ENCODE results near the gene C2orf15. TPM values are rescaled to one million over a fixed set of nuclear protein-coding genes. Genes with fewer than 3 reads are reported as not detected.

The C2orf15 gene
- total and polyA plus RNA-seq, 2 donors (not counting 1 experiment from before 2014, with no cell fraction given) = 1.0 to 1.1 TPM

- ChIA-PET CTCF (interaction anchor here (1.8 to 4.8 kb wide), 3 partner anchors 13 to 182 kb away, joined by 9 to 24 read pairs (median 20); partner anchors contain the start of genes C2orf15, EIF5B, MITD1 and TXNDC9), POLR2A (interaction anchor here (1.1 to 3.8 kb wide), 4 partner anchors 13 to 183 kb away, joined by 4 to 31 read pairs (median 6); partner anchors contain the start of genes C2orf15 and EIF5B)
- Histone ChIP-seq H3K4me1 (ENCODE audit: control insufficient read depth in 2 of 2, insufficient read depth in 2 of 2, low read length in 2 of 2) (peaks cover 27 to 29% of the 10 kb centered on the region in 2 donors), H2AFZ (ENCODE audit: insufficient read depth, low read depth, low read length, poor library complexity, severe bottlenecking) (peak overlapping the region; percentile 76), H3K27me3 (replicated peaks in 1 of 4; ENCODE audit: control extremely low read depth in 1 of 4, control insufficient read depth in 3 of 4, insufficient read depth in 4 of 4, low read length in 3 of 4) (no peaks in the 10 kb centered on the region), H4K20me1 (ENCODE audit: control insufficient read depth, insufficient read depth, low read length, poor library complexity, severe bottlenecking) (no peaks in the 10 kb centered on the region), H3K27ac (ENCODE audit: low read length in 2 of 2) (peak overlapping the region; percentile 91 to 99), H3K9ac (ENCODE audit: low read length) (peak overlapping the region; percentile 78), H3K79me2 (ENCODE audit: control insufficient read depth, insufficient read depth, low read length) (peaks cover 28% of the 10 kb centered on the region), H3K4me3 (ENCODE audit: control extremely low read depth in 1 of 5, extremely low read depth in 1 of 5, insufficient read depth in 1 of 5, low read depth in 2 of 5, low read length in 4 of 5) (peak overlapping the region; percentile 71 to 96 (median 90)), H3K9me3 (ENCODE audit: control extremely low read depth in 1 of 3, control insufficient read depth in 2 of 3, insufficient read depth in 1 of 3, low read length in 2 of 3) (no peaks in the 10 kb centered on the region), H3K36me3 (replicated peaks in 1 of 2; ENCODE audit: control extremely low read depth in 1 of 2, control insufficient read depth in 1 of 2, extremely low read depth in 1 of 2, insufficient read depth in 2 of 2, low read length in 1 of 2) (peaks cover 0 to 4% of the 10 kb centered on the region in 2 experiments), H3K4me2 (replicated peaks; ENCODE audit: low read depth, low read length, poor library complexity, severe bottlenecking) (peak overlapping the region; percentile 71)
- 53% methylated on average over 10 of the region's 12 CpGs for WGBS (ENCODE audit: insufficient coverage)
- intact Hi-C loops (cut with micrococcal nuclease) = loop anchor here (1.0 to 10.0 kb wide), 3 partner anchors 13 to 1091 kb away; partner anchors contain the start of genes C2orf15, MITD1 and MRPL30
- H3K27ac Mint-ChIP-seq = peak overlapping the region; percentile 91
- H3K4me3 Mint-ChIP-seq = no peak overlapping the region
- no peak for TF ChIP-seq EZH2 (IDR thresholded peaks at IDR 0.05; ENCODE audit: borderline replicate concordance, insufficient read depth, low read depth, low read length, poor library complexity, severe bottlenecking)
- TF ChIP-seq, protein P1, sequence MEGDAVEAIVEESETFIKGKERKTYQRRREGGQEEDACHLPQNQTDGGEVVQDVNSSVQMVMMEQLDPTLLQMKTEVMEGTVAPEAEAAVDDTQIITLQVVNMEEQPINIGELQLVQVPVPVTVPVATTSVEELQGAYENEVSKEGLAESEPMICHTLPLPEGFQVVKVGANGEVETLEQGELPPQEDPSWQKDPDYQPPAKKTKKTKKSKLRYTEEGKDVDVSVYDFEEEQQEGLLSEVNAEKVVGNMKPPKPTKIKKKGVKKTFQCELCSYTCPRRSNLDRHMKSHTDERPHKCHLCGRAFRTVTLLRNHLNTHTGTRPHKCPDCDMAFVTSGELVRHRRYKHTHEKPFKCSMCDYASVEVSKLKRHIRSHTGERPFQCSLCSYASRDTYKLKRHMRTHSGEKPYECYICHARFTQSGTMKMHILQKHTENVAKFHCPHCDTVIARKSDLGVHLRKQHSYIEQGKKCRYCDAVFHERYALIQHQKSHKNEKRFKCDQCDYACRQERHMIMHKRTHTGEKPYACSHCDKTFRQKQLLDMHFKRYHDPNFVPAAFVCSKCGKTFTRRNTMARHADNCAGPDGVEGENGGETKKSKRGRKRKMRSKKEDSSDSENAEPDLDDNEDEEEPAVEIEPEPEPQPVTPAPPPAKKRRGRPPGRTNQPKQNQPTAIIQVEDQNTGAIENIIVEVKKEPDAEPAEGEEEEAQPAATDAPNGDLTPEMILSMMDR (IDR thresholded peaks at IDR 0.05) = no peak
- DNase-seq (peak; percentile 20), ATAC-seq (ENCODE audit: low read depth) (no peak)
- no peaks in the 10 kb centered on the region for H3K9me3 Mint-ChIP-seq (ENCODE audit: insufficient read depth)
- H3K4me1 Mint-ChIP-seq = peaks cover 42% of the 10 kb centered on the region
- no peaks in the 10 kb centered on the region for H3K27me3 Mint-ChIP-seq
These were observed 12.6 kb downstream of the C2orf15 start for GRCh38 chr2:99153921-99154604.

All from B cell (primary cell).